GM21717 (cell line): ENCODE results near the gene CDH20.
A peak's percentile ranks its signal among the peaks of the same experiment; 100 is the strongest.
"Not testable (repeated sequence)": the region's sequence is repeated elsewhere in the genome, so short reads cannot be mapped to it uniquely, and the experiment has no call there.

Experiments used
- ATAC-seq: cut with Tn5 transposase; IDR thresholded peaks from one replicate; pipeline ENCODE4 v1.9.1; 2021; ENCODE audit warnings: mild to moderate bottlenecking, moderate library complexity; ENCODE audit not compliant: unreplicated experiment

CDH20 gene

DNA sequence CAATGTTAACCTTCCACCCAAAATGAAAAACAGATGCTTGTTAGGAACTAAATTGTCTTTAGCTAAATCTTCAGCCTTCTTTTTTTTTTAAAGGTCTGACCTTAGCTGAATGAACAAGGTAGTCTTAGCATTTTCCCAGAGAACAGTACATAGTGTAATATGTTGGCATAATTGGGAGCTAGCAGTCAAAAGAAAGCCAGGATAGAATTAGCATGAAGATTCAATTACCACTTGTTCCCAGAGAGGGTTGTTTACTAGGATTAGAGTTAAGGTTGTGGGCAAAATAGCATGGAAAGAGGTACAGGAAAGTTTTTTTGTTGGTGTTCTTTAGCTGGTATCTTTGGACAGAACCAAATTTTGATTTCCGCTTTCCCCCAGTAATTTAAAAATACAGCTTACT, 6.9 kb downstream of the CDH20 start:
- ATAC-seq: no peak

- no peak for ATAC-seq
Measured at GRCh38 chr18:61348230-61348629, 15.0 kb downstream of the CDH20 start.

DNA sequence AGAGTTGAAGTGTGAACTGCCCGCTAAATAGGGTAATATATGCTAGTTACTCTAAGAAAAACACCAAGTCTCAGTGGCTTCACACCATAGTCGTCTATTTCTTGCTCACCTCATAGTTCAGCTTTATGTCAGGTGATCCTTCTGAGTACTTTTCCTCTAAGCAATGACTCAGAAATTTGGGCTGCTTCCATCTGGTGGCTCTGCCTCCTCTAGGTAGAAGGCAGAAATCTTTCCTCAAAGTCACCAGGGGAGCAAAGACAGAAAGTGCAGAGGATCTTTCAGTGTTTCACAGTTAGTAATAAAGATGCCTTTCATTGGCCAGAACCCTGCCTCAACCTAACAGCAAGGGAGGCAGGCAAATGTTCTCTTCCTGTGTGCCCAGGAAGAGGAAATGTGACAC, 17.3 kb downstream of the CDH20 start:
- ATAC-seq: no peak

GRCh38 chr18:61352059-61352458, 18.8 kb downstream of the CDH20 start:
- no peak for ATAC-seq

- ATAC-seq: no peak
Measured at GRCh38 chr18:61352611-61353010, 19.4 kb downstream of the CDH20 start.

DNA sequence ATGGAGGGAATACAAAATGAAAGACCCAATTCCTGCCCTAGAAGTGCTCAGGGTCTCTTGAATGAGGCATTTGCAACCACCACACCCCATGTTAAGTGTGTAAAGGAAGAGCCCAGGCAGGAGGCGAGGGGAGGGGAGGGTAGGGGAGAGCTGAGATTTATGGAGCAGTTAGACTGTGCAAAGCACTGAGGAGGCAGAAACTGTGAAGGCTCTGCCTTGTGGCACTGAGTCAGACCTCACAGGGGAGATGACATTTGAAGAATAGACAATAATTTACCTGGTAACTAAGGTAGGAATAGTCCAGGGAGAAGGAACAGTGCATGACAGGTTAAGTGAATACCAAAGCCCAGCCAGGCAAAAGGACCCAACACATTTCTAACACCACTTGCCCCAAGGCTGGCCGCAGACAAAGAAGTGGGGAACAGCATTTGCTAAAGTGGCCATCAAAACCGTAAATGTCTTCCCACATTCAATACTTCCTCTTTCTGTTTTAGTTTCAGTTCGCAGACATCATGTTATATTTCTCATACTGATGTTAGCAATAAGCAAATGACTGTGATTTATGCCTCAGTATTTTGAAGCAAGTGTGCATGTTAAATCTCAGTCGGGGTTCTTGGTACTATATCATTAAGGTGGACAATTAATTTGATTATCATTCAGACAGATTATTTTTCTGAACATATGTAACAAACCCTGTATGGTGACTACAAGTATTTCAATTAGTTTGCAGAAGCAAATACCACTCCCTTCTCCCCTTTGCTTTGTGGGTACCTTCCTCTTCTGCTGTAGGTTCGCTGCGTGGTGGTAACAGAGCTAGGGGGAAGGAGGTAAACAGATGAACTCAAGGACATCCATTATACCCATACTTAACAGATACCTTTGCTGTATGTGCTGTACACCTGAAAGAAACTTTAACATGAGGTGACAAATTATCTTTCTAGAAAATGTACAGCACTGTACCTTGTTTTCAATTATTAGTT, 27.5 kb downstream of the CDH20 start:
- ATAC-seq: peak; percentile 96

DNA sequence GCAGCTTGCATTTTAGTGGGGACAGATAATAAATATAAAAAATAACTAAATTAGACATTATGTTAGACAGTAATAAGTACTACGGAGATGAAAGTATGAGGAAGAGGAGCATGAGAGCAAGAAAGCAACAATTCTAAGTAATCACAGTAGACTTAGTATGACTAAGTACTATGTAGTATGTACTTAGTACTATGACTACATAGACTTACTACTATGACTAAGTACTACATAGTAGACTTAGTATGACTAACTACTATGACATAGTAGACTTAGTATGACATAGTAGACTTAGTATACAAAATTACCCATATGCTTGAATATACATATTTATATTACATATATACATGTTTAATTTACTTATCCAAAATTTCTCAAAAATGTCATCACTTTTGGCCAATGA, 29.3 kb downstream of the CDH20 start:
- ATAC-seq: no peak

GRCh38 chr18:61364953-61365352, 31.7 kb downstream of the CDH20 start:
- ATAC-seq: no peak

- no peak for ATAC-seq
Measured at GRCh38 chr18:61368001-61368400, 34.8 kb downstream of the CDH20 start.

GRCh38 chr18:61369671-61370070, 36.4 kb downstream of the CDH20 start:
- ATAC-seq: not testable (repeated sequence)

- ATAC-seq: no peak
Measured at GRCh38 chr18:61371111-61371510, 37.9 kb downstream of the CDH20 start.

DNA sequence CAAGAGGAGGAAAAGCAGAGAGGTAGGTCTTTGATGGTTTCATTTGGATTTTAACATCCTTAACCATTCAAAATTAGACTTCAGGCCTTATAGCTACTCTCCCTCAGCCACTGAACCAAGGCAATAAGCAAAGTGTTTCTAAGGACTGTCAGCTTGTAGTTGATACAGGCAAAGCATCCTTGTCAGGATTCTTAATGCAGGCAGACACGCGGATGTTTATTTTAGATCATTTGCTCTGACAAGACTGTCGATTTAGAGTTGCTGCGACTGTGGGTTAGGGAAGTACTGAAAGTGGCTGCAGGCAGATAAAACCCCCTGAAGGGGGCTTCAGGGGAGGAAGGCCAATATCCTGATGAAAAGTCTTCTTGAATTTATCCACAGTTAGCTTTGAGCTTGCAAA, 46.6 kb downstream of the CDH20 start:
- ATAC-seq: no peak

DNA sequence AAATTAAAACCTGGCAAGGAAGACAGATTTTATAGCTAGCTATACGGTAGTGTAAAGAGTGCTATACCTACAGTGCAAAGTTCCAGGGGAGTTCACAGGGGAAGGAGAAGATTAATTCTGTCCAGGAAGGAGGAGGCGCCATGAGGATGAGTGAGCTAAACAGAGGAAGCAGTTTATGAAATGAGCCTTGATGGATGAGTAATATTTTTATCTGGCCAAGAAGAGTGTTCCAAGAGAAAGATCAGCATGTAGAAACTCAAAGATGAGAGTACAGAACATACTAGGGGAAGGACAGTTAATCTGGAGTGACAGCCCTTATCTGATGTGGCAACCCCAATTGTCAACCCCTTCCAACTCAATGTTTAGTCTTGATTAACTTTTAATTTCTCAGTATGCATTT, 54.8 kb downstream of the CDH20 start:
- ATAC-seq: no peak

DNA sequence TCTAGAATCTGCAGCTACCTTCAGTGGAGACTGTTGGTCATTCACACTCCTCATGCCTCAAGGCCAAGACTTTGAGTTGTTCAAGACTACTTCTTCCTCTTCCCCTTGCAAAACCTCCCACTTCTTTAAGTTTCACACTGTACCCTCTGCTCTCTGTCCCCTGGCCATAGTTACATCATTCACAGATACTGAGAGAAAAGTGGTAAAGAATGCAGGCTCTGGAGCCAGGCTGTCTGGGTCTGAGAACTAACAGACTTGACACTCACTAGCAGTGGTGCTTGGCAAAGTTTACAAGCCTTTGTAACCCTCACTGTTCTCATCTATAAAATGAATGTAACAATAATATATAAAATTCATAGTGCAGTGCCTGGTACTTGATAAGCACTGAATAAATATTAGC, 61.8 kb downstream of the CDH20 start:
- no peak for ATAC-seq

DNA sequence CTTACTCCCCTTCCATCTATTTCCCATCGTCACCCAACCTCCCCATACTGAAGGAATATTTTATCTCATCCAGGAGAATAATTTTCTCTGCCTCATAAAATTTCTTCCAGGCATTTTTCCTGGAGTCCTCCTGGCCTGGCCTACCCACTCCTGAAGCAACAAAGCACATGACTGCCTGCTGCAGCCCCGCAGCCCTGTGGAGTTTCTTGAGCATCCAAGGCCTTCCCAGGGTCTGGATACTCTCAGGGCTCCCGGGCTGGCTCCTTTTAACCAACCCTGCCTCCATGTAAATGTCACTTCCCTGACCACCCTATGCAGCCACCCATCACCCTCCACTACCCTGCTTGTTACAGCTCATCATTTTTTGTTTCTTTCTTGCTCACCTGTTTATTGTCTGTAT, 64.0 kb downstream of the CDH20 start:
- no peak for ATAC-seq

GRCh38 chr18:61398961-61399705, 65.9 kb downstream of the CDH20 start:
- ATAC-seq: no peak

GRCh38 chr18:61400016-61400635, 66.9 kb downstream of the CDH20 start:
- no peak for ATAC-seq

DNA sequence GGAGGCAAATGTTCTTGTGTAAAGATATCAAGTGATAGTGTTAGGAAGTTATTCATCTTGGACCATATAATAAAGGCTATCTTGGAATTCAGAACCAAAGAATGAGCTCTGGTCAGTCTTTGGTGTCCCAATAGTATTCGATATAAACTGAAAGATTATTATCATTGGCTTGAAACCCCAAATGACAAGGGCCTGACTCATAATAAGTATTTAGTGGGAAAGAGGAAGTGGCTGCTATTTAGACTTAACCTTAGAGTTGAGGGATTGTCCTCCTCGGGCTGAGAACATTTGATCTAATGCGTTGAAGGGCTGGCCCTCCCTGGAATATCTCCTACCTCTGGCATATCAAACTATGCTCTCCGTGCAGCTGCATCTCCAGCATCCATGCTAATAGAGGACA, 67.5 kb downstream of the CDH20 start:
- ATAC-seq: no peak

- no peak for ATAC-seq
Measured at GRCh38 chr18:61402726-61403125, 69.5 kb downstream of the CDH20 start.

DNA sequence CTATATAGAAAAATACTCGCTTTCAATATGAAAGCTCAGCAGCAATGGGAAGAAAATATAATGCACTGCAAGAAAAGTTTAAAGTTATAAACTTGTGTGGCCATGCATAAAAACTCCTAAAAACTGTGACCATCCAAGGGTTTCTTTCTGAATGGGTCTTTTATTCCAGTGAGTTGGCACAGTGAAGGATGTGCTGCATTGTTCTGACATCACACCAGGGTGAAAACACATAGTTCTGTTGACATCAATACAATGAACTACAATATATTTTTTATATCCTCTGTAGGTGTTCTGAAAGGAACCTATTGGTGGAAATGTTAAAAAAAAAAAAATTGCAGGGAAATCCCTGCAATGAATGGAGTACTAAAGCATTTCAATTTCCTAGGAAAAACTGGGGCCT, 80.2 kb downstream of the CDH20 start:
- no peak for ATAC-seq

DNA sequence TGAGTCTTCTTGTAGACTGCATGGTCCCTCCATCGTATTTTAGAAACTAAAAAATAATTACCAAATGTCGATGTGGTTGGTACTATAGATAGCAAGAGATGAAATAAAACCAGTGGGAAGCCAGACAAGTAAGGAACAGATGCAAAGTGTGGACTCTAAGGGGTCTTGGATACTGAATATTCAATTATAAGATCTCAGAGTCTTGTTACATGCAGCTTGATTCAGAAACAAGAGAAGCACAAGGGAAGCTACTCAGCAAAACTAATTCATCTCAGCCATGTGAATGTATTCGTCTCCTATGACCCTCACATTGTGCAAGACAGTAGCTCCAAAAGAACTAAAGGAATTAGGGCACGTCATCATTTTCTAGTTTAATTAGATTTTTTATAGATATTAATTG, 80.9 kb downstream of the CDH20 start:
- ATAC-seq: no peak

DNA sequence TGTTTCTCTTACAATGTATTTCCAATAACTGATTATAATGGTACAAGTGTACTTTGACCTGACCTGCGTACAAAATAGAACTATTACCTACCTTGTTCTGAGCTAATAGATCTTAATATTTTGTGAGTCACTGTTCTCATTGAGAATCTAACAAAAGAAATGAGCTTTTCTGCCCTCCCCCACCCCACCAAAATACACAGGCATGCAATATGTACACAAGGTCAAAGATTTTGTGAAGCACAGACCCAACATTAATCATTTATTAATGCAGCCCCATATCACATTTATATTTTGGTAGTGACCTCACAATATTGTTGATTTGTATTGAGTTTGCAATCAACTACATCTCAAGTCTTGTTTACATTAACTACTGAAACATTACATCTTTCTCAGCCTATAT, 86.5 kb downstream of the CDH20 start:
- ATAC-seq: no peak
